ENCODE measurements around the gene FICD. TPM values are rescaled to one million over a fixed set of nuclear protein-coding genes. Genes with fewer than 3 reads are reported as not detected.
A peak's percentile ranks its signal among the peaks of the same experiment; 100 is the strongest.

Gene FICD
- total and polyA plus RNA-seq, 2 of the 13 experiments (the other 11 are each of a cell fraction or from before 2014, with no cell fraction given) = 0.99 to 3.0 TPM

GRCh38 chr12:108563136-108563803 is 48.2 kb downstream of the FICD start (continued):
- no peak for TF ChIP-seq JDP2 (CRISPR knock-in tag; IDR thresholded peaks at IDR 0.05; ENCODE audit: borderline replicate concordance)
- no peak for TF ChIP-seq ISL2 (CRISPR knock-in tag; IDR thresholded peaks at IDR 0.05)
- TF ChIP-seq ZNF567 (CRISPR knock-in tag; IDR thresholded peaks at IDR 0.05; ENCODE audit: borderline replicate concordance) = no peak
- TF ChIP-seq ZNF296 (CRISPR knock-in tag; conservative IDR thresholded peaks at IDR 0.05) = no peak
- no peak for TF ChIP-seq ZNF670 (CRISPR knock-in tag; IDR thresholded peaks at IDR 0.05; ENCODE audit: borderline replicate concordance)
- TF ChIP-seq ZNF75D (CRISPR knock-in tag; IDR thresholded peaks at IDR 0.05; ENCODE audit: borderline replicate concordance) = no peak
- TF ChIP-seq ZFY (CRISPR knock-in tag; IDR thresholded peaks at IDR 0.05) = no peak
- TF ChIP-seq POLR2G (IDR thresholded peaks at IDR 0.05; ENCODE audit: low read depth, low read length) = no peak
- no peak for TF ChIP-seq KDM3A (CRISPR knock-in tag; IDR thresholded peaks at IDR 0.05; ENCODE audit: low read depth)
- peak; percentile 91 for TF ChIP-seq CTCF (CRISPR knock-in tag; IDR thresholded peaks at IDR 0.05)
- peak; percentile 63 for TF ChIP-seq GATAD2A (CRISPR knock-in tag; IDR thresholded peaks at IDR 0.05)
- TF ChIP-seq ZBTB42 (CRISPR knock-in tag; IDR thresholded peaks at IDR 0.05) = no peak
- no peak for TF ChIP-seq FOXK2 (IDR thresholded peaks at IDR 0.05)
- no peak for TF ChIP-seq SOX6 (IDR thresholded peaks at IDR 0.05)
- peak; percentile 55; the same call in 1 of the 2 replicates for TF ChIP-seq SOX6 (CRISPR knock-in tag; IDR thresholded peaks at IDR 0.05)
- no peak for TF ChIP-seq FIP1L1 (IDR thresholded peaks at IDR 0.05; ENCODE audit: borderline replicate concordance, insufficient read depth, low read depth, low read length)
- TF ChIP-seq ATF6 (CRISPR knock-in tag; conservative IDR thresholded peaks at IDR 0.05) = 0 out of 2 replicates have a peak, but pooled peaks have one; percentile 42
- no peak for TF ChIP-seq ZNF549 (CRISPR knock-in tag; IDR thresholded peaks at IDR 0.05)
- no peak for TF ChIP-seq EZH2 (conservative IDR thresholded peaks at IDR 0.05; ENCODE audit: low read depth, low read length)
- no peak for TF ChIP-seq SAFB2 (CRISPR knock-in tag; IDR thresholded peaks at IDR 0.05; ENCODE audit: borderline replicate concordance, low read depth)
- peak; percentile 37; the same call in 1 of the 3 replicates for TF ChIP-seq MXI1 (IDR thresholded peaks at IDR 0.05; ENCODE audit: borderline replicate concordance, low read depth, low read length)
- TF ChIP-seq ZNF749 (CRISPR knock-in tag; IDR thresholded peaks at IDR 0.05; ENCODE audit: borderline replicate concordance) = no peak
- TF ChIP-seq RBM39 (IDR thresholded peaks at IDR 0.05; ENCODE audit: low read depth, low read length, poor library complexity, severe bottlenecking) = no peak
- no peak for TF ChIP-seq CBX5 (CRISPR knock-in tag; IDR thresholded peaks at IDR 0.05; ENCODE audit: borderline replicate concordance)
- TF ChIP-seq PRPF4 (IDR thresholded peaks at IDR 0.05; ENCODE audit: low read depth, low read length, poor library complexity, severe bottlenecking) = no peak
- TF ChIP-seq ZSCAN12 (CRISPR knock-in tag; IDR thresholded peaks at IDR 0.05) = no peak
- no peak for TF ChIP-seq GLI4 (CRISPR knock-in tag; IDR thresholded peaks at IDR 0.05; ENCODE audit: borderline replicate concordance)
- TF ChIP-seq MTERF4 (CRISPR knock-in tag; IDR thresholded peaks at IDR 0.05) = no peak

All from HepG2 (cell line).